Measurements from ENCODE around the gene ANGPTL8. TPM values are rescaled to one million over a fixed set of nuclear protein-coding genes. Genes with fewer than 3 reads are reported as not detected.

Gene ANGPTL8
- total and polyA plus RNA-seq, 4 donors = 32.4 to 107 (median 67.6) TPM

GRCh38 chr19:11269408-11269807, 30.0 kb downstream of the ANGPTL8 start:
- H3K27me3 ChIP-seq (ENCODE audit: control insufficient read depth in 4 of 4, insufficient read depth in 4 of 4, low read length in 3 of 4) = no peaks in the 10 kb centered on the region
- 43% methylated on average over 7 of the region's 7 CpGs for WGBS
- no peak overlapping the region for H3K4me3 ChIP-seq (ENCODE audit: low read depth in 1 of 3, low read length in 3 of 3)
- DNase-seq (ENCODE audit: low spot score) = no peak
- H3K36me3 ChIP-seq (ENCODE audit: control insufficient read depth in 4 of 4, insufficient read depth in 3 of 4, low read depth in 1 of 4, low read length in 3 of 4) = no peaks in the 10 kb centered on the region
- no peak overlapping the region for H3K9ac ChIP-seq (ENCODE audit: low read depth in 1 of 2, low read length in 2 of 2)
- H3K4me1 ChIP-seq (ENCODE audit: control insufficient read depth in 4 of 4, insufficient read depth in 4 of 4, low read length in 3 of 4) = peaks cover 0 to 7% (median 4%) of the 10 kb centered on the region in 4 donors
- TF ChIP-seq, protein P1, sequence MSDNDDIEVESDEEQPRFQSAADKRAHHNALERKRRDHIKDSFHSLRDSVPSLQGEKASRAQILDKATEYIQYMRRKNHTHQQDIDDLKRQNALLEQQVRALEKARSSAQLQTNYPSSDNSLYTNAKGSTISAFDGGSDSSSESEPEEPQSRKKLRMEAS (IDR thresholded peaks at IDR 0.05) = no peak
- TF ChIP-seq HNF4A (conservative IDR thresholded peaks at IDR 0.05) (no peak), JUND (IDR thresholded peaks at IDR 0.05) (no peak), SP1 (IDR thresholded peaks at IDR 0.05) (no peak), ZBTB33 (IDR thresholded peaks at IDR 0.05) (no peak), EGR1 (IDR thresholded peaks at IDR 0.05; ENCODE audit: low read depth in 2 of 2) (no peak), YY1 (IDR thresholded peaks at IDR 0.05) (no peak), GABPA (IDR thresholded peaks at IDR 0.05 in 1 of 2, conservative IDR thresholded peaks at IDR 0.05 in 1 of 2) (no peak), NR2F2 (IDR thresholded peaks at IDR 0.05) (no peak), RAD21 (IDR thresholded peaks at IDR 0.05) (no peak), RXRA (IDR thresholded peaks at IDR 0.05) (no peak), HNF4G (IDR thresholded peaks at IDR 0.05) (no peak), TAF1 (conservative IDR thresholded peaks at IDR 0.05) (no peak), FOXA2 (IDR thresholded peaks at IDR 0.05) (no peak), FOXA1 (IDR thresholded peaks at IDR 0.05) (no peak)
- TF ChIP-seq, protein P2, sequence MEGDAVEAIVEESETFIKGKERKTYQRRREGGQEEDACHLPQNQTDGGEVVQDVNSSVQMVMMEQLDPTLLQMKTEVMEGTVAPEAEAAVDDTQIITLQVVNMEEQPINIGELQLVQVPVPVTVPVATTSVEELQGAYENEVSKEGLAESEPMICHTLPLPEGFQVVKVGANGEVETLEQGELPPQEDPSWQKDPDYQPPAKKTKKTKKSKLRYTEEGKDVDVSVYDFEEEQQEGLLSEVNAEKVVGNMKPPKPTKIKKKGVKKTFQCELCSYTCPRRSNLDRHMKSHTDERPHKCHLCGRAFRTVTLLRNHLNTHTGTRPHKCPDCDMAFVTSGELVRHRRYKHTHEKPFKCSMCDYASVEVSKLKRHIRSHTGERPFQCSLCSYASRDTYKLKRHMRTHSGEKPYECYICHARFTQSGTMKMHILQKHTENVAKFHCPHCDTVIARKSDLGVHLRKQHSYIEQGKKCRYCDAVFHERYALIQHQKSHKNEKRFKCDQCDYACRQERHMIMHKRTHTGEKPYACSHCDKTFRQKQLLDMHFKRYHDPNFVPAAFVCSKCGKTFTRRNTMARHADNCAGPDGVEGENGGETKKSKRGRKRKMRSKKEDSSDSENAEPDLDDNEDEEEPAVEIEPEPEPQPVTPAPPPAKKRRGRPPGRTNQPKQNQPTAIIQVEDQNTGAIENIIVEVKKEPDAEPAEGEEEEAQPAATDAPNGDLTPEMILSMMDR (IDR thresholded peaks at IDR 0.05; ENCODE audit: low read depth, low read length, missing input control) = no peak
- TF ChIP-seq, protein P3, sequence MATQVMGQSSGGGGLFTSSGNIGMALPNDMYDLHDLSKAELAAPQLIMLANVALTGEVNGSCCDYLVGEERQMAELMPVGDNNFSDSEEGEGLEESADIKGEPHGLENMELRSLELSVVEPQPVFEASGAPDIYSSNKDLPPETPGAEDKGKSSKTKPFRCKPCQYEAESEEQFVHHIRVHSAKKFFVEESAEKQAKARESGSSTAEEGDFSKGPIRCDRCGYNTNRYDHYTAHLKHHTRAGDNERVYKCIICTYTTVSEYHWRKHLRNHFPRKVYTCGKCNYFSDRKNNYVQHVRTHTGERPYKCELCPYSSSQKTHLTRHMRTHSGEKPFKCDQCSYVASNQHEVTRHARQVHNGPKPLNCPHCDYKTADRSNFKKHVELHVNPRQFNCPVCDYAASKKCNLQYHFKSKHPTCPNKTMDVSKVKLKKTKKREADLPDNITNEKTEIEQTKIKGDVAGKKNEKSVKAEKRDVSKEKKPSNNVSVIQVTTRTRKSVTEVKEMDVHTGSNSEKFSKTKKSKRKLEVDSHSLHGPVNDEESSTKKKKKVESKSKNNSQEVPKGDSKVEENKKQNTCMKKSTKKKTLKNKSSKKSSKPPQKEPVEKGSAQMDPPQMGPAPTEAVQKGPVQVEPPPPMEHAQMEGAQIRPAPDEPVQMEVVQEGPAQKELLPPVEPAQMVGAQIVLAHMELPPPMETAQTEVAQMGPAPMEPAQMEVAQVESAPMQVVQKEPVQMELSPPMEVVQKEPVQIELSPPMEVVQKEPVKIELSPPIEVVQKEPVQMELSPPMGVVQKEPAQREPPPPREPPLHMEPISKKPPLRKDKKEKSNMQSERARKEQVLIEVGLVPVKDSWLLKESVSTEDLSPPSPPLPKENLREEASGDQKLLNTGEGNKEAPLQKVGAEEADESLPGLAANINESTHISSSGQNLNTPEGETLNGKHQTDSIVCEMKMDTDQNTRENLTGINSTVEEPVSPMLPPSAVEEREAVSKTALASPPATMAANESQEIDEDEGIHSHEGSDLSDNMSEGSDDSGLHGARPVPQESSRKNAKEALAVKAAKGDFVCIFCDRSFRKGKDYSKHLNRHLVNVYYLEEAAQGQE (IDR thresholded peaks at IDR 0.05) = no peak
- TF ChIP-seq, protein P4, sequence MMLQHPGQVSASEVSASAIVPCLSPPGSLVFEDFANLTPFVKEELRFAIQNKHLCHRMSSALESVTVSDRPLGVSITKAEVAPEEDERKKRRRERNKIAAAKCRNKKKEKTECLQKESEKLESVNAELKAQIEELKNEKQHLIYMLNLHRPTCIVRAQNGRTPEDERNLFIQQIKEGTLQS (IDR thresholded peaks at IDR 0.05) = no peak
- H3K9me3 ChIP-seq (ENCODE audit: control insufficient read depth in 4 of 4, low read length in 3 of 4) = no peaks in the 10 kb centered on the region
- H3K27ac ChIP-seq (ENCODE audit: low read depth in 1 of 2, low read length in 2 of 2) = peak overlapping the region; percentile 13 to 40
